HepG2 (cell line): ENCODE measurements around the gene RPL38. TPM values are rescaled to one million over a fixed set of nuclear protein-coding genes. Genes with fewer than 3 reads are reported as not detected.

ENCODE experiments used
- ATAC-seq: fragments of 200-7000 bp; cut with Tn5 transposase; 3 replicates; pipeline ENCODE4 v1.9.1; 2020; ENCODE audit warnings: mild to moderate bottlenecking, moderate library complexity
- BruUV-seq: library from RNA; stranded (reverse); fragments of 400-500 nt; replicated peaks from 2 replicates; lab custom pipeline; 2021; lab: Mats Ljungman, UMichigan
- CTCF ChIA-PET: fragments of 300-600 bp; formaldehyde crosslinking; extraction: SDS; loops from one replicate; lab custom pipeline; 2021; ENCODE audit warnings: low total read pairs, inconsistent platforms, low intra/inter-chr PET ratio; lab: Yijun Ruan, JAX
- POLR2A ChIA-PET: fragments of 350-600 bp; sonication (Branson Sonifier 250); formaldehyde crosslinking; loops from one replicate; lab custom pipeline; 2020; ENCODE audit warnings: antibody characterized with exemption, inconsistent platforms; lab: Yijun Ruan, JAX
- DNase-seq: peaks from one replicate; pipeline ENCODE4 v3.0.0-alpha.2; 2015; ENCODE audit warnings: low spot score
- FAIRE-seq: peaks from 3 replicates; lab custom pipeline; 2011; peaks lifted over from hg19 to GRCh38; lab: Jason Lieb, UNC
- H2AFZ ChIP-seq: one replicate; pipeline ENCODE4 v1.6.1; 2011; ENCODE audit warnings: low read length, inconsistent platforms
- H3K27ac ChIP-seq: fragments of 300-600 bp; 3 replicates; pipeline ENCODE4 v1.8.0; 2011; ENCODE audit warnings: mixed run types, mild to moderate bottlenecking, mixed read lengths, low read length, inconsistent platforms; ENCODE audit not compliant: insufficient read depth; ENCODE audit errors: extremely low read length
- H3K27me3 ChIP-seq, 2 experiments: fragments of 200-600 bp in 1 of 2; 2 replicates in 1 of 2; 3 replicates in 1 of 2; pipeline versions ENCODE4 v1.6.0 to v1.8.0; 2011; ENCODE audit warnings: low read length in 2 of 2, mild to moderate bottlenecking in 2 of 2, moderate library complexity in 2 of 2, inconsistent platforms in 1 of 2; ENCODE audit not compliant: insufficient read depth in 2 of 2, control insufficient read depth in 1 of 2
- H3K36me3 ChIP-seq, 2 experiments: fragments of 200-600 bp in 1 of 2; replicated peaks in 1 of 2; 2 replicates in 1 of 2; 3 replicates in 1 of 2; pipeline versions ENCODE4 v1.5.1 to v1.8.0; 2011; ENCODE audit warnings: low read length in 2 of 2, inconsistent platforms in 1 of 2; ENCODE audit not compliant: insufficient read depth in 2 of 2, control insufficient read depth in 1 of 2
- H3K4me1 ChIP-seq: 2 replicates; pipeline ENCODE4 v1.5.1; 2012; ENCODE audit warnings: low read length, inconsistent platforms; ENCODE audit not compliant: insufficient read depth
- H3K4me2 ChIP-seq: 2 replicates; pipeline ENCODE4 v1.6.0; 2011; ENCODE audit warnings: low read depth, low read length, inconsistent platforms
- H3K4me3 ChIP-seq, 3 experiments: fragments of 200-600 bp in 1 of 3; sonication (generic), shearing (Covaris generic) in 1 of 3; replicated peaks in 1 of 3; 2 replicates each; pipeline ENCODE4 v1.5.1; 2011 to 2016; ENCODE audit warnings: low read length in 3 of 3, inconsistent platforms in 2 of 3, low read depth in 2 of 3, mild to moderate bottlenecking in 2 of 3, control low read depth in 1 of 3, mixed read lengths in 1 of 3; ENCODE audit not compliant: insufficient read depth in 1 of 3
- H3K79me2 ChIP-seq: one replicate; pipeline ENCODE4 v1.6.1; 2011; ENCODE audit warnings: low read length, inconsistent platforms; ENCODE audit not compliant: insufficient read depth
- H3K9ac ChIP-seq: 2 replicates; pipeline ENCODE4 v1.6.0; 2011; ENCODE audit warnings: mild to moderate bottlenecking, low read depth, low read length, inconsistent platforms; ENCODE audit not compliant: insufficient read depth
- H3K9me3 ChIP-seq: 2 replicates; pipeline ENCODE4 v1.5.1; 2012; ENCODE audit warnings: mild to moderate bottlenecking, low read length
- H4K20me1 ChIP-seq: 2 replicates; pipeline ENCODE4 v1.6.0; 2011; ENCODE audit warnings: inconsistent platforms, mild to moderate bottlenecking, low read length, moderate library complexity; ENCODE audit not compliant: insufficient read depth
- CREB3 ChIP-seq: sonication (generic); formaldehyde crosslinking; IDR thresholded peaks from 2 replicates; pipeline ENCODE4 v1.5.0; 2020; ENCODE audit warnings: missing genetic modification reagents
- DBP ChIP-seq: sonication (generic); formaldehyde crosslinking; IDR thresholded peaks from 2 replicates; pipeline ENCODE4 v1.4.0; 2020; ENCODE audit warnings: missing genetic modification reagents; ENCODE audit errors: not compliant biosample characterization
- FIP1L1 ChIP-seq: fragments of 200-400 bp; formaldehyde crosslinking; IDR thresholded peaks from 2 replicates; pipeline ENCODE4 v1.6.1; 2018; ENCODE audit warnings: low read depth, mild to moderate bottlenecking, low read length, moderate library complexity, borderline replicate concordance; ENCODE audit not compliant: insufficient read depth
- MNT ChIP-seq: fragments of 450-650 bp; IDR thresholded peaks from 2 replicates; pipeline ENCODE4 v1.6.1; 2016
- SRSF4 ChIP-seq: fragments of 200-400 bp; formaldehyde crosslinking; IDR thresholded peaks from one replicate; pipeline ENCODE4 v1.6.1; 2018; ENCODE audit warnings: mild to moderate bottlenecking, low read depth, low read length, moderate library complexity; ENCODE audit not compliant: poor library complexity, severe bottlenecking
- ZNF225 ChIP-seq: sonication (generic); formaldehyde crosslinking; IDR thresholded peaks from 2 replicates; pipeline ENCODE4 v1.4.0; 2020; ENCODE audit warnings: mild to moderate bottlenecking, missing genetic modification reagents
- ZNF558 ChIP-seq: sonication (generic); formaldehyde crosslinking; IDR thresholded peaks from 2 replicates; pipeline ENCODE4 v1.9.0; 2022; ENCODE audit warnings: mild to moderate bottlenecking, missing genetic modification reagents, borderline replicate concordance
- ZSCAN25 ChIP-seq: sonication (generic); formaldehyde crosslinking; IDR thresholded peaks from 2 replicates; pipeline ENCODE4 v1.8.0; 2022; ENCODE audit warnings: mild to moderate bottlenecking, missing genetic modification reagents
- WGBS: methylation state at CpG from one replicate; pipeline ENCODE4 v1.1.6; 2017; ENCODE audit warnings: low lambda C conversion rate; 5-methylcytosine and 5-hydroxymethylcytosine counted together
- in situ Hi-C: cut with HindIII; loops from 2 replicates; pipeline ENCODE4 v1.10.0; 2017; ENCODE audit warnings: low pct_unique_long_range_greater_than_20kb; ENCODE audit not compliant: extremely low pct_ligation_motif_present
- intact Hi-C: fragments of 100-400 bp; cut with micrococcal nuclease; formaldehyde crosslinking; loops from one replicate; pipeline ENCODE4 v1.10.0; 2022; ENCODE audit not compliant: unreplicated experiment
- polyA plus RNA-seq, 8 experiments: library from polyadenylated mRNA; depleted of rRNA in 3 of 8; stranded (reverse) in 7 of 8; unstranded in 1 of 8; fragments of >200 nt; fragmentation: Illumina TruSeq in 4 of 8; extraction: Trizol in 4 of 8; gene quantifications; 2 replicates each; pipeline versions ENCODE4 v1.2.1 to v1.2.3, GENCODE V29; 2011 to 2016; ENCODE audit warnings: low read depth in 4 of 8, missing spikeins in 1 of 8, mixed read lengths in 1 of 8; ENCODE audit not compliant: insufficient read depth in 1 of 8
- total RNA-seq, 5 experiments: library from RNA; depleted of rRNA; stranded (reverse); fragments of >200 nt; fragmentation: Illumina TruSeq; extraction: Trizol; gene quantifications; 2 replicates each; pipeline ENCODE4 v1.2.3, GENCODE V29; 2016; ENCODE audit warnings: low read depth in 1 of 5

The RPL38 gene
- total and polyA plus RNA-seq, 2 of the 13 experiments (the other 11 are each of a cell fraction or from before 2014, with no cell fraction given), result 2,370 to 2,372 TPM

GRCh38 chr17:74194682-74195081 is 8.8 kb upstream of the RPL38 start:
- no peak for FAIRE-seq
- DNase-seq, result no peak
- H3K36me3 ChIP-seq, result no peaks in the 10 kb centered on the region
- peaks cover 10 to 51% of the 10 kb centered on the region in 2 experiments for H3K27me3 ChIP-seq
- no TSS peak for BruUV-seq
- no peak overlapping the region for H2AFZ ChIP-seq
- POLR2A ChIA-PET, result interaction anchor here (1.1 kb wide), 1 partner anchor 12 kb away, joined by 4 read pairs; no protein-coding TSS in a partner anchor
- no peak for ATAC-seq
- H3K4me2 ChIP-seq, result no peak overlapping the region
- no peak for TF ChIP-seq ZNF225 (CRISPR knock-in tag)
- TF ChIP-seq MNT, result no peak
- TF ChIP-seq ZNF558 (CRISPR knock-in tag), result no peak
- TF ChIP-seq ZSCAN25 (CRISPR knock-in tag), result no peak
- no peak for TF ChIP-seq FIP1L1
- TF ChIP-seq DBP (CRISPR knock-in tag), result no peak
- TF ChIP-seq SRSF4, result no peak
- no peak for TF ChIP-seq CREB3
- no peaks in the 10 kb centered on the region for H3K9me3 ChIP-seq
- in situ Hi-C loops, result no loop called here
- WGBS, result 11% methylated on average over 8 of the region's 9 CpGs
- H3K4me3 ChIP-seq, result no peak overlapping the region
- H4K20me1 ChIP-seq, result no peaks in the 10 kb centered on the region
- peaks cover 14% of the 10 kb centered on the region for H3K4me1 ChIP-seq
- no peak overlapping the region for H3K9ac ChIP-seq
- no peak overlapping the region for H3K27ac ChIP-seq
- H3K79me2 ChIP-seq, result no peaks in the 10 kb centered on the region
- intact Hi-C loops, result no loop called here
- CTCF ChIA-PET, result no interaction called here
